Stimulated activated CD4-positive, alpha-beta T cell treated with anti-CD3 and anti-CD28 coated beads, Interleukin-4, amount 100 ng/mL, for 48 hours (primary cell): Measurements from ENCODE around the gene ST8SIA5.

Source experiments
- DNase-seq, 2 donors: peaks; one replicate each; pipeline ENCODE4 v3.0.0-alpha.2; 2020; ENCODE audit warnings: low read depth in 2 of 2

Gene ST8SIA5

GRCh38 chr18:46627136-46627535 lies 129.7 kb downstream of the ST8SIA5 start:
- DNase-seq = no peak

GRCh38 chr18:46625069-46625468 lies 131.8 kb downstream of the ST8SIA5 start:
- DNase-seq = no peak

- DNase-seq = no peak
Observed at GRCh38 chr18:46624127-46624526, 132.7 kb downstream of the ST8SIA5 start.

GRCh38 chr18:46623541-46623940 lies 133.3 kb downstream of the ST8SIA5 start:
- DNase-seq = peak in 1 of 2 donors; percentile 4

- DNase-seq = no peak
Observed at GRCh38 chr18:46622999-46623398, 133.9 kb downstream of the ST8SIA5 start.

GRCh38 chr18:46622451-46622850 lies 134.4 kb downstream of the ST8SIA5 start:
- DNase-seq = no peak

- no peak for DNase-seq
Observed at GRCh38 chr18:46621871-46622270, 135.0 kb downstream of the ST8SIA5 start.

- DNase-seq = no peak
Observed at GRCh38 chr18:46621111-46621766, 135.6 kb downstream of the ST8SIA5 start.

- DNase-seq = no peak
Observed at GRCh38 chr18:46619559-46619958, 137.3 kb downstream of the ST8SIA5 start.
